Heart left ventricle (tissue), 16 donors: ENCODE measurements around the gene OR7D2. TPM values are rescaled to one million over a fixed set of nuclear protein-coding genes. Genes with fewer than 3 reads are reported as not detected.

Experiments used
- ATAC-seq, 4 donors: fragments of 200-7000 bp; cut with Tn5 transposase; one replicate each; pipeline ENCODE4 v1.9.1; 2020 to 2022; ENCODE audit warnings: moderate library complexity in 4 of 4, mild to moderate bottlenecking in 3 of 4, moderate number of reproducible peaks in 1 of 4
- DNase-seq, 5 donors: peaks; one replicate each; pipeline ENCODE4 v3.0.0-alpha.2; 2020
- H3K27ac ChIP-seq, 12 donors: fragments of 200-600 bp; sonication (generic) in 4 of 12; one replicate each; pipeline versions ENCODE4 v1.5.0 to v1.8.0; 2016 to 2022; ENCODE audit warnings: mild to moderate bottlenecking in 2 of 12
- H3K27me3 ChIP-seq, 9 donors: fragments of 200-600 bp; sonication (generic) in 2 of 9; one replicate each; pipeline versions ENCODE4 v1.5.1 to v1.8.0; 2016 to 2022; ENCODE audit warnings: mild to moderate bottlenecking in 3 of 9
- H3K36me3 ChIP-seq, 9 donors: fragments of 200-600 bp; sonication (generic) in 2 of 9; one replicate each; pipeline versions ENCODE4 v1.5.0 to v1.8.0; 2018 to 2022; ENCODE audit warnings: mild to moderate bottlenecking in 2 of 9
- H3K4me1 ChIP-seq, 12 donors: fragments of 200-600 bp; sonication (generic) in 4 of 12; one replicate each; pipeline versions ENCODE4 v1.5.0 to v1.8.0; 2016 to 2022; ENCODE audit warnings: mild to moderate bottlenecking in 3 of 12
- H3K4me3 ChIP-seq, 12 donors: fragments of 200-600 bp; sonication (generic) in 4 of 12; one replicate each; pipeline versions ENCODE4 v1.5.0 to v1.8.0; 2017 to 2022; ENCODE audit warnings: mild to moderate bottlenecking in 9 of 12, moderate library complexity in 4 of 12
- H3K9me3 ChIP-seq, 12 donors: fragments of 200-600 bp; sonication (generic) in 4 of 12; one replicate each; pipeline versions ENCODE4 v1.5.0 to v1.8.0; 2016 to 2022; ENCODE audit warnings: mild to moderate bottlenecking in 1 of 12
- CTCF ChIP-seq, 12 donors: fragments of 200-600 bp; sonication (generic) in 4 of 12; IDR thresholded peaks; one replicate each; pipeline versions ENCODE4 v1.5.0 to v1.8.0; 2018 to 2022; ENCODE audit warnings: antibody characterized with exemption in 12 of 12, mild to moderate bottlenecking in 5 of 12
- POLR2A ChIP-seq, 2 donors: fragments of 450-650 bp; IDR thresholded peaks; one replicate each; pipeline ENCODE4 v1.6.1; 2017; ENCODE audit warnings: antibody characterized with exemption in 2 of 2, mild to moderate bottlenecking in 2 of 2, moderate library complexity in 2 of 2
- WGBS, 4 donors: extraction: QIAGEN DNeasy Blood & Tissue Kit in 2 of 4; methylation state at CpG; one replicate each; pipeline versions ENCODE4 v1.1.5 to v1.1.7; 2013 to 2018; 5-methylcytosine and 5-hydroxymethylcytosine counted together
- intact Hi-C, 10 donors: fragments of 100-400 bp; cut with DNase I; formaldehyde crosslinking; loops; one replicate each; pipeline versions ENCODE4 v1.11.1 to v1.14.2; 2022
- polyA plus RNA-seq, 2 donors: library from polyadenylated mRNA; stranded (reverse); fragments of 200-250 nt; gene quantifications; one replicate each; pipeline ENCODE4 v1.2.3, GENCODE V29; 2013
- total RNA-seq, 9 donors: library from RNA; depleted of rRNA in 2 of 9; stranded (reverse); fragments of >200 nt in 2 of 9; fragmentation: NEBNext Ultra II Directional in 3 of 9; extraction: Animal tissue kit (Norgen Biotek cat#: 25700) in 3 of 9; gene quantifications; one replicate each; pipeline versions ENCODE4 v1.1.0 to v1.2.4, GENCODE V29; 2016 to 2023
- donor health status: ischemic (EF 13 %, LVEDD 7.1; RV severe dilation, severe dysfunction).
- donor health status: healthy with polysubstance abuse.
- donor health status: DM: no; HTN: yes; CAD: no.
- donor health status: DM: no; HTN: no; CAD: no.
- donor health status: ischemic (EF 25% LVEDD 6.9; RV normal size, moderate dysfunction).
- donor health status: ischemic (EF 25% LVEDD 5.7; RV mildly dilated, moderate dysfunction).
- donor health status: healthy.
- donor health status: DM: yes; HTN: yes; CAD: no.
- donor health status: ischemic (EF 35%, LVEDD 5.7; RV mildly dilated, moderate dysfunction).
- donor health status: nonischemic (EF 11% LVEDD 7.7; RV severe dilation, severe dysfunction).
- donor health status: DM: yes; HTN: yes; CAD: no.
- donor health status: PGD.
- donor health status: ischemic (EF 29% LVEDD 5.4; RV normal size, mild dysfunction).
- donor health status: nonischemic (EF 23%, LVEDD 6.1; RV moderate dilation, normal function).

Gene OR7D2
- total and polyA plus RNA-seq, 11 donors, result not detected

- Histone ChIP-seq H3K27me3 (no peaks in the 10 kb centered on the region), H3K9me3 (peaks cover 0 to 46% (median 12%) of the 10 kb centered on the region in 12 donors), H3K27ac (no peak overlapping the region), H3K36me3 (peaks cover 0 to 31% (median 2%) of the 10 kb centered on the region in 9 donors), H3K4me3 (no peak overlapping the region), H3K4me1 (peaks cover 0 to 6% (median 0%) of the 10 kb centered on the region in 12 donors)
- TF ChIP-seq CTCF (IDR thresholded peaks at IDR 0.05) (no peak), POLR2A (IDR thresholded peaks at IDR 0.05) (no peak)
- ATAC-seq (no peak), DNase-seq (no peak)
- WGBS, 4 donors, result 92 to 95% (median 95%) methylated on average over 4 of the region's 4 CpGs
- intact Hi-C loops, result loop anchor here in 2 of 10 donors (10.0 kb wide), 2 partner anchors 155 to 645 kb away; partner anchors contain the start of gene ZNF699 (in 1 of the 2)
These were observed 28.8 kb upstream of the OR7D2 start for GRCh38 chr19:9149997-9150396.

GRCh38 chr19:9150650-9151049, 28.1 kb upstream of the OR7D2 start:
- WGBS, 4 donors, result 97 to 99% (median 98%) methylated on average over 5 of the region's 5 CpGs
- Histone ChIP-seq H3K4me3 (no peak overlapping the region), H3K27me3 (no peaks in the 10 kb centered on the region), H3K9me3 (peaks cover 0 to 46% (median 8%) of the 10 kb centered on the region in 12 donors), H3K36me3 (peaks cover 0 to 31% (median 3%) of the 10 kb centered on the region in 9 donors), H3K4me1 (peaks cover 0 to 6% (median 0%) of the 10 kb centered on the region in 12 donors), H3K27ac (no peak overlapping the region)
- no peak for ATAC-seq
- TF ChIP-seq CTCF (IDR thresholded peaks at IDR 0.05) (no peak), POLR2A (IDR thresholded peaks at IDR 0.05) (no peak)
- DNase-seq, result no peak
- intact Hi-C loops, result no loop called here

GRCh38 chr19:9151367-9151766, 27.4 kb upstream of the OR7D2 start:
- DNase-seq, result no peak
- intact Hi-C loops, result no loop called here
- no peaks in the 10 kb centered on the region for H3K27me3 ChIP-seq
- TF ChIP-seq POLR2A (IDR thresholded peaks at IDR 0.05) (no peak), CTCF (IDR thresholded peaks at IDR 0.05) (no peak)
- WGBS, 4 donors, result 94 to 99% (median 97%) methylated on average over 5 of the region's 5 CpGs
- H3K9me3 ChIP-seq, result peaks cover 0 to 44% (median 5%) of the 10 kb centered on the region in 12 donors
- ATAC-seq, result no peak
- no peak overlapping the region for H3K27ac ChIP-seq
- H3K4me1 ChIP-seq, result peaks cover 0 to 6% (median 0%) of the 10 kb centered on the region in 12 donors
- H3K36me3 ChIP-seq, result peaks cover 0 to 38% (median 9%) of the 10 kb centered on the region in 9 donors
- H3K4me3 ChIP-seq, result no peak overlapping the region

- Histone ChIP-seq H3K4me1 (no peaks in the 10 kb centered on the region), H3K4me3 (no peak overlapping the region), H3K36me3 (peaks cover 8 to 80% (median 48%) of the 10 kb centered on the region in 9 donors), H3K9me3 (peaks cover 0 to 43% (median 8%) of the 10 kb centered on the region in 12 donors), H3K27me3 (no peaks in the 10 kb centered on the region), H3K27ac (no peak overlapping the region)
- 98 to 99% (median 99%) methylated on average over 4 of the region's 4 CpGs for WGBS, 4 donors
- intact Hi-C loops, result no loop called here
- TF ChIP-seq POLR2A (IDR thresholded peaks at IDR 0.05), result no peak
- no peak for TF ChIP-seq CTCF (IDR thresholded peaks at IDR 0.05)
- DNase-seq, result no peak
- no peak for ATAC-seq
These were observed 23.2 kb upstream of the OR7D2 start for GRCh38 chr19:9155591-9155990.
